K562 (cell line): ENCODE data around the gene SULT1A2. TPM values are rescaled to one million over a fixed set of nuclear protein-coding genes. Genes with fewer than 3 reads are reported as not detected.

Source experiments
- ATAC-seq: fragments of 200-7000 bp; cut with Tn5 transposase; 3 replicates; pipeline ENCODE4 v1.9.1; 2020; ENCODE audit warnings: moderate library complexity
- BruUV-seq: library from RNA; stranded (reverse); fragments of 400-500 nt; replicated peaks from 2 replicates; lab custom pipeline; 2021; lab: Mats Ljungman, UMichigan
- CTCF ChIA-PET: fragments of 300-600 bp; formaldehyde crosslinking; extraction: SDS; loops from one replicate; lab custom pipeline; 2021; ENCODE audit warnings: low intra/inter-chr PET ratio; lab: Yijun Ruan, JAX
- POLR2A ChIA-PET: fragments of 300-600, 350-650 bp; sonication (Branson Sonifier 250); formaldehyde crosslinking; extraction: SDS; loops from one replicate; lab custom pipeline; 2021; ENCODE audit warnings: antibody characterized with exemption, inconsistent platforms; lab: Yijun Ruan, JAX
- DNase-seq, 4 experiments: peaks; one replicate each; pipeline versions ENCODE4 v3.0.0 to v3.0.0-alpha.2; 2011 to 2018; ENCODE audit warnings: low spot score in 3 of 4, mixed read lengths in 3 of 4; ENCODE audit errors: extremely low read depth in 1 of 4
- FAIRE-seq: peaks from 2 replicates; lab custom pipeline; 2011; peaks lifted over from hg19 to GRCh38; lab: Jason Lieb, UNC
- H2AFZ ChIP-seq: 2 replicates; pipeline ENCODE4 v1.6.0; 2011; ENCODE audit warnings: low read depth, low read length, control low read depth, inconsistent platforms
- H3K27ac ChIP-seq: fragments of 200-600 bp; 3 replicates; pipeline ENCODE4 v1.8.0; 2011; ENCODE audit warnings: low read depth, mild to moderate bottlenecking, control low read depth, inconsistent platforms, low read length, moderate library complexity, mixed read lengths; ENCODE audit errors: extremely low read depth
- H3K27me3 ChIP-seq, 2 experiments: fragments of 300-600 bp in 1 of 2; 2 replicates in 1 of 2; 3 replicates in 1 of 2; pipeline versions ENCODE4 v1.6.0 to v1.8.0; 2011; ENCODE audit warnings: inconsistent platforms in 2 of 2, low read length in 2 of 2, mild to moderate bottlenecking in 1 of 2, mixed read lengths in 1 of 2, moderate library complexity in 1 of 2; ENCODE audit not compliant: control insufficient read depth in 2 of 2, insufficient read depth in 2 of 2
- H3K36me3 ChIP-seq: fragments of 300-600 bp; 3 replicates; pipeline ENCODE4 v1.8.0; 2011; ENCODE audit warnings: mild to moderate bottlenecking, low read length, inconsistent platforms; ENCODE audit not compliant: control insufficient read depth, insufficient read depth
- H3K4me1 ChIP-seq, 2 experiments: fragments of 200-600 bp in 1 of 2; replicated peaks in 1 of 2; 2 replicates in 1 of 2; 3 replicates in 1 of 2; pipeline versions ENCODE4 v1.5.1 to v1.8.0; 2011; ENCODE audit warnings: inconsistent platforms in 2 of 2, low read length in 2 of 2, mild to moderate bottlenecking in 1 of 2, mixed read lengths in 1 of 2, moderate library complexity in 1 of 2; ENCODE audit not compliant: control insufficient read depth in 2 of 2, insufficient read depth in 2 of 2
- H3K4me2 ChIP-seq: 2 replicates; pipeline ENCODE4 v1.6.1; 2011; ENCODE audit warnings: low read length, control low read depth, inconsistent platforms, mixed read lengths; ENCODE audit not compliant: insufficient read depth
- H3K4me3 ChIP-seq: fragments of 200-600 bp; sonication (generic), shearing (Covaris generic); 2 replicates; pipeline ENCODE4 v1.5.1; 2016; ENCODE audit warnings: control low read depth, inconsistent platforms
- H3K79me2 ChIP-seq: fragments of 200-600 bp; 3 replicates; pipeline ENCODE4 v1.8.0; 2011; ENCODE audit warnings: low read length, inconsistent platforms; ENCODE audit not compliant: control insufficient read depth, insufficient read depth
- H3K9ac ChIP-seq, 2 experiments: 2 replicates each; pipeline versions ENCODE4 v1.6.0 to v1.6.1; 2011; ENCODE audit warnings: low read depth in 2 of 2, low read length in 2 of 2, control low read depth in 1 of 2, inconsistent platforms in 1 of 2, mild to moderate bottlenecking in 1 of 2, mixed read lengths in 1 of 2; ENCODE audit not compliant: insufficient read depth in 1 of 2
- H3K9me1 ChIP-seq: one replicate; pipeline ENCODE4 v1.6.0; 2011; ENCODE audit warnings: inconsistent platforms, mild to moderate bottlenecking, low read length, moderate library complexity; ENCODE audit not compliant: control insufficient read depth, insufficient read depth
- H3K9me3 ChIP-seq: replicated peaks from 2 replicates; pipeline ENCODE4 v1.5.1; 2011; ENCODE audit warnings: low read depth, low read length, inconsistent platforms; ENCODE audit not compliant: control insufficient read depth, insufficient read depth
- H4K20me1 ChIP-seq: replicated peaks from 2 replicates; pipeline ENCODE4 v1.6.1; 2011; ENCODE audit warnings: low read length, inconsistent platforms, mixed read lengths; ENCODE audit not compliant: control insufficient read depth, insufficient read depth
- ADNP ChIP-seq: fragments of 200-800 bp; sonication (Bioruptor generic); IDR thresholded peaks from 2 replicates; pipeline ENCODE4 v1.6.1; 2016; ENCODE audit warnings: missing genetic modification characterization, missing compliant biosample characterization
- BMI1 ChIP-seq: fragments of 150-350 bp; IDR thresholded peaks from 2 replicates; pipeline ENCODE4 v1.6.1; 2014; ENCODE audit warnings: low read length
- DMBX1 ChIP-seq: fragments of 250-450 bp; sonication (Bioruptor Pico); IDR thresholded peaks from 2 replicates; pipeline ENCODE4 v1.8.0; 2022; ENCODE audit warnings: inconsistent platforms, mild to moderate bottlenecking, moderate library complexity, borderline replicate concordance
- EWSR1 ChIP-seq: fragments of 450-650 bp; IDR thresholded peaks from 2 replicates; pipeline ENCODE4 v1.6.1; 2018; ENCODE audit warnings: borderline replicate concordance, mild to moderate bottlenecking, low read depth, moderate library complexity; ENCODE audit not compliant: partially characterized antibody
- FOXK2 ChIP-seq, 2 experiments: fragments of 450-650 bp; IDR thresholded peaks in 1 of 2; conservative IDR thresholded peaks in 1 of 2; 2 replicates each; pipeline ENCODE4 v1.6.1; 2016; ENCODE audit warnings: low read depth in 2 of 2, mild to moderate bottlenecking in 1 of 2
- MAX ChIP-seq: sonication (generic); formaldehyde crosslinking; IDR thresholded peaks from 2 replicates; pipeline ENCODE4 v1.9.0; 2022; ENCODE audit warnings: mild to moderate bottlenecking, missing genetic modification reagents
- MCM3 ChIP-seq: fragments of 450-650 bp; IDR thresholded peaks from 2 replicates; pipeline ENCODE4 v1.6.1; 2016
- MLX ChIP-seq, 2 experiments: fragments of 450-650 bp in 1 of 2; sonication (generic) in 1 of 2; formaldehyde crosslinking; conservative IDR thresholded peaks; 2 replicates each; pipeline versions ENCODE4 v1.4.0 to v1.8.1; 2020 to 2022; ENCODE audit warnings: mild to moderate bottlenecking in 1 of 2, missing genetic modification reagents in 1 of 2
- MNT ChIP-seq, 2 experiments: fragments of 450-650 bp; conservative IDR thresholded peaks; 2 replicates each; pipeline ENCODE4 v1.6.1; 2017; ENCODE audit warnings: mild to moderate bottlenecking in 2 of 2, moderate library complexity in 2 of 2
- POLR2AphosphoS5 ChIP-seq: IDR thresholded peaks from 2 replicates; pipeline ENCODE4 v1.6.1; 2011; ENCODE audit warnings: mild to moderate bottlenecking, low read depth, low read length, moderate library complexity; ENCODE audit not compliant: control insufficient read depth, insufficient read depth
- RHOXF2B ChIP-seq: fragments of 250-450 bp; sonication (Bioruptor Pico); conservative IDR thresholded peaks from 2 replicates; pipeline ENCODE4 v1.5.1; 2021
- WHSC1 ChIP-seq: IDR thresholded peaks from one replicate; pipeline ENCODE4 v1.6.1; 2012; ENCODE audit warnings: low read length, control low read depth, inconsistent platforms
- ZNF165 ChIP-seq: fragments of 250-450 bp; sonication (Bioruptor Pico); IDR thresholded peaks from 2 replicates; pipeline ENCODE4 v1.4.0; 2020; ENCODE audit warnings: borderline replicate concordance
- ZNF274 ChIP-seq: IDR thresholded peaks from 2 replicates; pipeline ENCODE4 v1.6.1; 2011; ENCODE audit warnings: low read depth, mild to moderate bottlenecking, low read length, moderate library complexity, borderline replicate concordance
- ZNF696 ChIP-seq: fragments of 250-450 bp; sonication (Bioruptor Pico); conservative IDR thresholded peaks from 2 replicates; pipeline ENCODE4 v1.4.0; 2020; ENCODE audit warnings: mild to moderate bottlenecking, moderate library complexity
- WGBS: fragments of 100-300 bp; shearing (Covaris generic); methylation state at CpG from one replicate; pipeline ENCODE4 v1.1.6; 2016; ENCODE audit warnings: low coverage, mixed read lengths; ENCODE audit not compliant: insufficient coverage; ENCODE audit errors: missing lambda C conversion rate; 5-methylcytosine and 5-hydroxymethylcytosine counted together
- in situ Hi-C: fragments of 300-500 bp; cut with MboI; formaldehyde crosslinking; loops from 4 replicates; pipeline ENCODE4 v1.15.0; 2018; ENCODE audit warnings: inconsistent platforms, mixed read lengths
- intact Hi-C: fragments of 100-400 bp; cut with micrococcal nuclease; formaldehyde crosslinking; loops from 2 replicates; pipeline ENCODE4 v1.14.2; 2022
- polyA plus RNA-seq, 8 experiments: library from polyadenylated mRNA; depleted of rRNA in 4 of 8; stranded (reverse) in 5 of 8; unstranded in 3 of 8; fragments of >200 nt; fragmentation: Nextera tagmentation in 2 of 8; fragmentation: Illumina TruSeq in 1 of 8; extraction: Ambion mirVana in 2 of 8; extraction: Trizol in 1 of 8; gene quantifications; 2 replicates each; pipeline versions ENCODE4 v1.2.1 to v1.2.3, GENCODE V29; 2011 to 2014; ENCODE audit warnings: inconsistent platforms in 1 of 8, missing spikeins in 1 of 8
- total RNA-seq, 7 experiments: library from RNA; depleted of rRNA in 6 of 7; stranded (reverse); fragments of >200 nt in 6 of 7; fragmentation: Illumina TruSeq in 2 of 7; extraction: Trizol in 2 of 7; gene quantifications; 2 replicates each; pipeline versions ENCODE4 v1.2.1 to v1.2.3, GENCODE V29; 2011 to 2021; ENCODE audit warnings: low replicate concordance in 1 of 7
- TF ChIP-seq, protein P1 (sequence below): sonication (generic); formaldehyde crosslinking; IDR thresholded peaks from 2 replicates; pipeline ENCODE4 v1.8.0; 2022; ENCODE audit warnings: missing genetic modification reagents, mild to moderate bottlenecking, moderate library complexity, borderline replicate concordance

SULT1A2 gene
- total and polyA plus RNA-seq, 9 of the 15 experiments (the other 6 are each of a cell fraction or from before 2014, with no cell fraction given), result 0.73 to 3.2 (median 1.7) TPM

DNA sequence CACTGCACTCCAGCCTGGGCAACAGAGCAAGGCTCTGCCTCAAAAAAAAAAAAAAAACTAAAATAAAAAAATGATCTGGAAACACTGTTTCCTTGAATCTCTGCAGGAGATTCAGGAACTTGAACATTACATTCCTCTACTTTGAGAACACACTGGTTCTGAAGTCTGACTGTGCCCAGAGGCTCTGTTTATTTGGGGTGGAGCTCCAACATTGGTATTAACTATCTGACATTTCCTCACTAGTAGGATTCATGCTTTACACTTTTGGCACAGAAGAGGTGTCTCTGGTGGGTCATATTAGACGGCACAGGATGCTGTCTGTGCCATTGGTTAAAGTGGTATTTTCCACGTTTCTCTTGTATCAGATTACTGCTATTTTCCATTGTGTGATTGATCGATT, 10.4 kb downstream of the SULT1A2 start:
- peaks cover 52% of the 10 kb centered on the region; the same call in 2 of the 3 replicates for H3K36me3 ChIP-seq
- no peak overlapping the region for H3K27ac ChIP-seq
- H3K9me1 ChIP-seq, result no peaks in the 10 kb centered on the region
- in situ Hi-C loops, result no loop called here
- no peaks in the 10 kb centered on the region for H3K79me2 ChIP-seq
- FAIRE-seq (no peak), DNase-seq (no peak), ATAC-seq (no peak)
- H3K27me3 ChIP-seq, result no peaks in the 10 kb centered on the region
- ChIA-PET CTCF (no interaction called here), POLR2A (no interaction called here)
- H3K9me3 ChIP-seq, result no peaks in the 10 kb centered on the region
- WGBS, result 68% methylated on average over 3 of the region's 3 CpGs
- no peak for TF ChIP-seq MNT (conservative IDR thresholded peaks at IDR 0.05)
- TF ChIP-seq DMBX1 (CRISPR knock-in tag), result no peak
- no peak for TF ChIP-seq BMI1
- TF ChIP-seq ZNF165, result no peak
- no peak for TF ChIP-seq WHSC1
- TF ChIP-seq POLR2AphosphoS5, result no peak
- no peak for TF ChIP-seq ZNF696
- no peak for TF ChIP-seq MCM3
- TF ChIP-seq, protein P1, sequence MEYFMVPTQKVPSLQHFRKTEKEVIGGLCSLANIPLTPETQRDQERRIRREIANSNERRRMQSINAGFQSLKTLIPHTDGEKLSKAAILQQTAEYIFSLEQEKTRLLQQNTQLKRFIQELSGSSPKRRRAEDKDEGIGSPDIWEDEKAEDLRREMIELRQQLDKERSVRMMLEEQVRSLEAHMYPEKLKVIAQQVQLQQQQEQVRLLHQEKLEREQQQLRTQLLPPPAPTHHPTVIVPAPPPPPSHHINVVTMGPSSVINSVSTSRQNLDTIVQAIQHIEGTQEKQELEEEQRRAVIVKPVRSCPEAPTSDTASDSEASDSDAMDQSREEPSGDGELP, result no peak
- TF ChIP-seq ZNF274, result no peak
- TF ChIP-seq ADNP, result no peak
- TF ChIP-seq MLX (CRISPR knock-in tag; conservative IDR thresholded peaks at IDR 0.05), result no peak
- TF ChIP-seq MAX (CRISPR knock-in tag), result no peak
- TF ChIP-seq EWSR1, result no peak
- TF ChIP-seq RHOXF2B, result no peak
- no peak for TF ChIP-seq FOXK2 (conservative IDR thresholded peaks at IDR 0.05 in 1 of 2, IDR thresholded peaks at IDR 0.05 in 1 of 2; ENCODE audit: low read depth in 2 of 2)
- no peak overlapping the region for H3K4me3 ChIP-seq
- no peaks in the 10 kb centered on the region for H4K20me1 ChIP-seq
- no peaks in the 10 kb centered on the region for H3K4me1 ChIP-seq
- intact Hi-C loops, result no loop called here
- no peak overlapping the region for H3K9ac ChIP-seq
- H3K4me2 ChIP-seq, result no peak overlapping the region
- BruUV-seq, result no TSS peak
- no peak overlapping the region for H2AFZ ChIP-seq
